Fibroblast of skin of back (primary cell): Measurements from ENCODE around the gene FOXF1. TPM values are rescaled to one million over a fixed set of nuclear protein-coding genes. Genes with fewer than 3 reads are reported as not detected.

ENCODE experiments used
- DNase-seq: peaks from one replicate; pipeline ENCODE4 v3.0.0-alpha.2; 2013
- polyA plus RNA-seq, 2 experiments: library from polyadenylated mRNA; unstranded; fragments of 120-200 nt; gene quantifications; one replicate each; pipeline ENCODE4 v1.2.1, GENCODE V29; 2013; ENCODE audit not compliant: insufficient read length in 2 of 2

FOXF1 gene
- polyA plus RNA-seq (2013, experiment 1 of 2; ENCODE audit: insufficient read length), result 0.12 TPM
- 0.14 TPM for polyA plus RNA-seq (2013, experiment 2 of 2; ENCODE audit: insufficient read length)

DNA sequence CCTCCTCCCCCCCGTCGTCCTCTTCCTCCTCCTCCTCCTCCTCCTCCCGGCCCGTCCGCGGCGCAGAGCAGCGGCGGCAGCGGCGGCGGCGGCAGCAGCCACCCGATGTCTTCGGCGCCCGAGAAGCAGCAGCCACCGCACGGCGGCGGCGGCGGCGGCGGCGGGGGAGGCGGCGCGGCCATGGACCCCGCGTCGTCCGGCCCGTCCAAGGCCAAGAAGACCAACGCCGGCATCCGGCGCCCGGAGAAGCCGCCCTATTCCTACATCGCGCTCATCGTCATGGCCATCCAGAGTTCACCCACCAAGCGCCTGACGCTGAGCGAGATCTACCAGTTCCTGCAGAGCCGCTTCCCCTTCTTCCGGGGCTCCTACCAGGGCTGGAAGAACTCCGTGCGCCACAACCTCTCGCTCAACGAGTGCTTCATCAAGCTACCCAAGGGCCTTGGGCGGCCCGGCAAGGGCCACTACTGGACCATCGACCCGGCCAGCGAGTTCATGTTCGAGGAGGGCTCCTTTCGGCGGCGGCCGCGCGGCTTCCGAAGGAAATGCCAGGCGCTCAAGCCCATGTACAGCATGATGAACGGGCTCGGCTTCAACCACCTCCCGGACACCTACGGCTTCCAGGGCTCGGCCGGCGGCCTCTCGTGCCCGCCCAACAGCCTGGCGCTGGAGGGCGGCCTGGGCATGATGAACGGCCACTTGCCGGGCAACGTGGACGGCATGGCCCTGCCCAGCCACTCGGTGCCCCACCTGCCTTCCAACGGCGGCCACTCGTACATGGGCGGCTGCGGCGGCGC, at the start of gene FOXF1:
TSS of gene FOXF1 (plus strand) at position 63 of the 797 bp plus-strand sequence. CDS start at position 106, 43 bp downstream.
- DNase-seq, result peak; percentile 28

DNA sequence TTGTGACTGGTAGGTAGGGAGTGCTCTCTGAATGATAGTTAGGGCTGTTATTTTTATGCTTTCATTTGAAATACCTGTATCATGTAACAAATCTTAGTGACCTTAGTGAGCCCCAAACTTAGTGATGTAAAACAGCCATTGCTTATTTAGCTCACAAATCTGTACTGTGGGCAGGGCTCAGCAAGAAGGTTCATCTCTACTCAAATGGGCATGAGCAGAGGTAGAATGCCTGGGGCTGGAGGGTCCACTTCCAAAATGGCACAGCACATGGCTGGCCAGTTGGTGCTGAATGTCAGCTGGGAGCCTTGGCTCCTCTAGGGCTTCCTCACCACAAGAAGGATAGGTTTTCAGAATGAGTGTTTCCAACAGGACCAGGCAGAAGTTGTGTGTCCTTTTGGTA, 49.3 kb upstream of the FOXF1 start:
- DNase-seq, result no peak

DNA sequence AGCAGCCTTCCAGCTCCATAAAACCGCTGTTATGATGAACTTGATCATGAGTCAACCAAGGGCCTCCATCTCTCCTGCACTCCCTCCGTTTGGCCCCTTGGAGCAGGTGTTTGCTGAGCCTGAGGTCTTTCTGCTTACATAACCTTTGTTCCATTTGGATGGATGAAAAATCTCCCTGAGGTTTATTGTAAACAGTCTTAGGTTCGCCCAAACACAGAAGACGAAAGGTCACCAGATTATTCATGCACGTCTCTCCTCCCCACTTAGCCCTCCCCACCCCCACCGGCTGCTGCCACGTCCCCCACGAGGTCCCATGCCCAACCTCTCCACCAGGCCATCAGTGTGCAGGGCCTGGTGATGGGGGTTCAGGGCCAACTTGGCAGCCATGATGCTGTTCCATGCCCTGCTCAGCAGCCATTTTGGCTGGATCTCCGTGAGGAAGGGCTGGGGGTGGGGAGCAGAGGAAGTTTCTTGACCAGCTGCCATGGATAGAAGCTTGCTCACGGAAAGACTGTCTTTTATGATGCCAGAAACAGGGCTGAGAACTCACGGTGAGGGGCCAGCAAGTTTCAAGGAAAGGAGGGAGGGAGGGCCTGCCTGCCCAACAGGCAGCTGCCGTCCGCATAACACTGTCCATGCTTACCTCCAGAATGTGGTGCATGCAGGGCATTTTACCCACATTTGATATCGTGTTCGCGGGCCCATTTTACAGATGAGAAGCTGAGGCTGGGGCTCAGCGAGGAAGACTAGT, 47.8 kb upstream of the FOXF1 start:
- DNase-seq, result no peak

DNA sequence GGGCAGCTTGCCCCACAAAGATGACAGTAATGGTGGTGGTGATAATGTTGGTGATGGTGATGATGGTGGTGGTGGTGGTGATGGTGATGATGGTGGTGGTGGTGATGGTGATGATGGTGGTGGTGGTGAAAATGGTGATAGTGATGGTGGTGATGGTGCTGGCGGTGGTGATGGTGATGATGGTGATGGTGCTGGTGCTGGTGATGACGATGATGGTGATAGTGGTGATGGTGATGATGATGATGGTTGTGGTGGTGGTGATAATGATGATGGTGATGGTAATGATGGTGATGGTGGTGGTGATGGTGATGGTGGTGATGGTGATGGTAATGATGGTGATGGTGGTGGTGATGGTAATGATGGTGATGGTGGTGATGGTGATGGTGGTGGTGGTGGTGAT, 46.3 kb upstream of the FOXF1 start:
- DNase-seq, result no peak

DNA sequence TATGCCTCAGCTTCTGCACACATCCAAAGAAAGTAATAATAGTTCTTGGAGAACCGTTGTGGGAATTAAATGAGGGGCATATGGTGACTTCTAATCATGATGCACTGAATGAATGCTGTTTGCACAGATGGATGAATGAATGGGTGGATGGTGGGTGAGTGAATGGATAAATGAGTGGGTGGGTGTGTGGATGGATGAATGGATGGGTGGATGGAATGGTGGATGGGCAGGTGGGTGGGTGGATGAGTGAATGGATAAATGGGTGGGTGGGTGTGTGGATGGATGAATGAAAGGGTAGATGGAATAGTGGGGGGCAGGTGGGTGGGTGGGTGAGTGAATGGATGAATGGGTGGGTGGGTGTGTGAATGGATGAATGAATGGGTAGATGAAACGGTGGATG, 44.9 kb upstream of the FOXF1 start:
- DNase-seq, result no peak

DNA sequence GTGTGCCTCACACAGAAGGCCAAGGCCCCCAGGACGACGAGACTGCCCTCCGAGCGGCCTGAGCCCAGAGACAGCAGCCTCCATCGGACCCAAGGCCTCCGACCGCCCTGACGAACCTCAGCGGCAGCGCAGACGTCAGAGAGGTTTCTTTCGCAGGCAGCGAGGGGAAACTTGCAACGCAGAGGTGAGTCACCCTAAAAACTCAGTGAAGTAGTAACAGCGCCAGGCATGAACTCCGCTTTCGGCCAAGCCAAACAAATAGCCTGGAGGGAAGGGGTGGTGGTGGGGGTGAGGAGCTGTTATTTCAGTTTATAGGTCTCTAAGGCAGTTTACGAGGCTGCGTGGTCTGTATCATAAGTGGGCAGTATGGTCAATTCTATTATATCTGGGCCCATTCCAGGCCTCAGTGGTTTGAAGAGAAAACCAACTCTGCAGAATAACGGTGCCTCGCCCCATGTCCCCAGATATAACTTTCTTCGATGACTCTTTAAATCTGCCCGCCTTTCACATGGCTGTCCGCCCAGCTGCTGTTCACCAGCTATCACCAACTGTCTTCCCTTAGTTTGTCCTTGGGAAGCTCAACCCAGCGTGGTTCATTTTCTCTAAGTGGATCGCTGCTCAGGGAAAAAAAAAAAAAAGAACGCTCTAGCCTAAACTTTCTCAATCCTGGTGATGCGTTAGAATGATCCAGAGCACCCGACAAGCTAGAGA, 43.5 kb upstream of the FOXF1 start:
- no peak for DNase-seq

DNA sequence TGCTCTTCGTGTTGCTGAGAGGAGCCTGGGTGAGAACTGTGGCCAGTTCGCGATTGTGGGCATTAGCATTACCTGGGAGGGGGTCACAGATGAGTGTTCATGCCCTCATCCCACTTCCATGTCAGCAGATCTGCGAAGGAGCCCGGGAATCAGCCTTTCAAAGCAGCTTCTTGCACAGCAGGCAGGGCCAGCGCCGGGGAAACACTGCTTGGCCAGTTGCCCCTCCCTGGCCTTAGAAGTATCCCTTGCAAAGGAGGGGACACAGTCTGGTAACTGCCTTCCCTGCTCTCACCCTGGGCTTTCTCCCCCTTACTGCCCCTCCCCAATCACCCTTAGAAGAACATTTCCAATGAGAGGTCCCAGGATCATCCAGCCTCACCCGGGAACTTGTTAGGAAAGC, 42.8 kb upstream of the FOXF1 start:
- no peak for DNase-seq

DNA sequence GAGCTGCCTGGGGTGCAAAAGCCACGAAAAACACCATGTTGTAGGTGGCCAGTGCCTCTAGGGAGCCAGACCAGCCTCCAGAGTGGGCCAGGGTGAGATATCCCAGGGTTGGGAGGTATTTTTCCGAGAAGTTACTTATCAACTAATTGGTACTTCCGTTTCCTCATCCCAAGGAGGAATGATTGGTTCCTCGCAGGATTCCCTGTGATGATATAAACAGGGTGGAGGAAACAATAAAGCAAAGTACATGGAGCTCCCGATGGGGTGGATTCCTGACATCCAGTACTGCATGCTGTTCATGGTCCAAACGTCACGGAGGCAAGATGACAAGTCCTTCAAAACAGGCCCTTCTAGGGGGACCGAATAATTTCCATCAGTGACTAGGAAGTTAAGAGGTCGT, 39.4 kb upstream of the FOXF1 start:
- no peak for DNase-seq

DNA sequence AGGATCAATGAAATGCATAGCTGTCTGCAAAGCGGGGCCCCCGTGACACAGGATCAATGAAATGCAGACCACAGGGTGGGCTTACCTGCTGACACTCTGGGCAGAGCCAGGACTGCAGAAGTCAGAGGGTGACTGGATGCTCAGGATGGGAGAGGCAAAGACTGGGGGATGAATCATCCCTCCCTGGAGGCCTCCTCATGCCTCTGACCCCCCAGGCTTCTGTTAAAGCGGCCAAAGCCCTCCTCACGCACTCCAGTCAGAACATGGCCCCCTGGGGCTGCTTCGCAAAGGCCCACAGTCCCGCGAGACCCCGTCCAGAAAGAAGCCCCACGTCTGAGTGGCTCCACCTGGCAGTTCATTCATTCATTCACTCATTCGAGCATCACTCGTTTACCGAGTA, 38.4 kb upstream of the FOXF1 start:
- no peak for DNase-seq

DNA sequence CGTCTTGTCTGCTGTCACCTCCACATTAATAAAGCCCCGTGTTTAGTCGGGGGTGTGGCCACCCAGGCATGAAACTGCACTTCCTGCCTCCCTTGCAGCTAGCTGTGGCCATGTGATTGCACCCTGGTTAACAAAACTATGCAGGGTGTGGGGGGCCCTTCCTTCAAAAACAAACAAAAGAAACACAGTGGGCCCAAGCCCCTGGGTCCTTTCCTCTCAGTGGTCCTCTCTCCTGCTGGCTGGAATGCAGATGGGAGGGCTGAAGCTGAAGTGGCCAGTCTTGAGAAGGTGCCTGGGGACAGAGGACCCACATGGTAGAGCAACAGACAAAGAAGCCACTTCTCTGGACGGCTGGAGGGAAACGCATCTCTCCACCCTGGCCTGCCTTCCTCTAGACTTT, 38.0 kb upstream of the FOXF1 start:
- DNase-seq, result no peak

DNA sequence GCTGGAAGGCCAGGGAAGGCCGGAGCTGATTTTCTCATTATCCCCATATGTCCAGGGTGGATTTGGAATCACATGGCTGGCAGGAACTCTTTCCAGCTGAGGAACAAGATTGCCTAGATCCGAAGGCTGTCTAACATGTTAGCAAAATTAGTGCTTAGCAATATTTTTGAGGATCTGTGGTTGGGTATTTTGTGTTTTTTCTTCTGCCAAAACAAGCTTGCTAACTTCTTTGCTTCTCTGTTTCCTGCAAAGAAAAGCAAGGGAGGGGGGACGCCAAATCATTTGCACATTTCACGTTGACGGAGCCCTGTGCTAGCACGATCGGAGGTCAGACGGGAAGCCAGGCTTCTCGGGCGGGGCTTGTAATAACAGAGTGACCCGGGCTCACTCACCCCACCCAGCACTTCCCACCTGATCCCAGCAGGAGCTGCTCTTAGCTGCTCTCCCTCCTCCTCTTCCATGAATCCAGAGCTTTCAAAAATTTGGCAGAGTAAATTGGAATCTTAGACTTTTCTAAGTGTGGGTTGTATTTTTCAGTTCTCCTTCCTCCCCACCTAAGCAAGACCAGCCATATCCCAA, 33.3 kb upstream of the FOXF1 start:
- DNase-seq, result no peak

DNA sequence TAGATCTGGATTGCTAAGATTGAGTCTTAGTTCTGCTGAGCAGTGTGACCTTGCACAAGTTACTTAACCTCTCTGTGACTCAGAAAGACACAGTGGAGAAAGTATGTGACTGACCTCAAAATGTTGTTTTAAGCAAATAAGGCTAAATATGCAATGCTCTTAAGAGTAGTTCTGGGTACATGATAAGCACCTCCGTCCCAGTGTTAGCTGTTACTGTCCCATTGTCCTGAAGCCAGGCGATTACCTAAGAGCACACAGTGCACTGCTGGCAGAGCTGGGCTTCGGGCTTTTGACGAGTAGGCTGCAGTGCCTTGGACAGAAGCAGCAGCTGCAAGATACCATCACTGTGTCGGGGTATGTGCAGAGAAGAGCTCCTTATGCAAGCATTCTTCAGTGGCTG, 32.7 kb upstream of the FOXF1 start:
- DNase-seq, result no peak

DNA sequence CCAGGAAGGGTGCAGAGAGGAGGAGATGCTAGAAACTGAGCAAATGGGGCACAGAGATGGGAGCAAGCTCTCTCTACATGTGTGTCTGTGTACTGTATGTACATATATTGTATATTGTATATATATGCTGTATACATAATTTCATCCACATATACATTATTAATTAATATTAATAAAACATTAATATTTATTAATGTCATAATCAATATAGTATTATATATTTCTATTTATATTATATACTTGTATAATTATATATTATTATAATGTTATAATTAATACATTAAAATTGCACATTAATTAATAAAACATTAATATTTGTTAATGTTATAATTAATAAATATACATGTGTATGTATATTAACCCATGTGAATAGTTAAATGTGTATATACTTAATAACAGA, 31.5 kb upstream of the FOXF1 start:
- no peak for DNase-seq

DNA sequence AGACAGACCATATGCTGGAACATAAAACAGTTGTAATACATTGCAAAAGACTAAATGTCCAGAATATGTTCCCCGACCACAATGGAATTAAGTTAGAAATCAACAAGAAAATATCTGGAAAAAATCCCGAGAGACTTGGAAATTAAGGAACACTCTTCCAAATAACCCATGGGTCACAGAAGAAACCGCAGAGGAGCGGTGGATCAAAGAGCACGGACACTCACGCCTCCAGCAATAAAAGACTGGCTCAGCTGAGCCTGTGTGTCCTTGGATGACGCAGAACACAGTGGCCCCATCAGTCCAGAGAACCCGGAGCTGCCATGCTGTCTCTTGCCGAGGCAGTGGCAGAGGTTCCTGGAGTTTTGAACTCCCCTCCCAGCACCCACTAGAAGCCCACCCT, 30.9 kb upstream of the FOXF1 start:
- no peak for DNase-seq

DNA sequence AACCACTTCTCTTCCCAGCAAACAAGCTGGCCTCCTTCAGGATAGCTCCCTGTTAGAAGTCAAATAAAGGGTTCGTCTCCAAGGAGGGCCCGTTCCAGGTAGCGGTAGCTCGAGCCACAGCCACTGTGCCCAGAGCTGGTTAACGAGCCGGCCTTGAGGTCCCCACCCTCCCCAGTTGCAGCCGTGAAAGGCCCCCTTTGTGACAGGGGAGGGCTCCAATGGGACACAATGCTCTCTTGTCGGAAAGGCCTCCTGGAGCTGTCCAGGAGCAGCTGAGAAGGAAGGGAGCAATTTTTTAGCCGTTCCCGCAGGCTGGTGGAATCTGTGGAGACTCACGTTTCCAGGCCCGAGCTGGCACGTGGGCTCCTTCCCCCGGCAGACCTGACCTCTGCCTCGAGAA, 29.9 kb upstream of the FOXF1 start:
- no peak for DNase-seq

DNA sequence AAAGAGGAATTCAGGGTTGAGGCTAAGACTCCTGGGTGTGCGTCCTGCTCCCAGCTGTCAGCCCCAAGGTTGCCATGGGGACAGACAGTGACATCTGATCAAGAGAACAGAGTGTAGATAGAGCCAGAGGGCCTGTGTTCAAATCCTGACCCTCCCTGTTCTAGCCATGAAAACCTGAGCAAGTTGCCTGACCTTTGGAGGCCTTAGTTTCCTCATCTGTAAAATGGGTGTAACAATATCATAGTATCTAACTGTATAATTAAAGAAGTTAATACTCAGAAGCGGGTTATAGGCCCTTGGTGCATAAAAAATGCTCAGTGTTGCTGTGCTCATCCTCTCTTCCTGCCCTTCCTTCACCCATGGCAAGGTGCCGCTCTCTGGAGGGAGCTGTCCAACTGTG, 28.7 kb upstream of the FOXF1 start:
- DNase-seq, result no peak

DNA sequence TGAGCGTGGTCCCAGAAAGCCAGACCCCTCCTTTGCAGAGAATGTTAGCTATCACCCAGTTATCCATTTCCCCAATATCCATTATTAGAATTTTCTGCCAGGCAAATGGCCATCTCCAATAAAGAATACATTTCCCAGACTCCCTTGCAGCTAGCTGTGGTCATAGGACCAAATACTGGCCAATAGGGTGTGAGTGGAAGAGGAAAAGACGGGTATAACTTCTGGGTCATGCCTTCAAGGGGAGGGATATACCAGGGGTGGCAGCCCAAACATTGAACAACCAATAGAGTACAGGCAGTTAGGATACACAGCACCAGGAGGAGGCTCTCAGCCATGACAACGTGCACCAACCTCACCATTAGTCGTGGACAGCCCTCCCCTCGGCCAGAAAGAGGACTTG, 26.1 kb upstream of the FOXF1 start:
- DNase-seq, result no peak

DNA sequence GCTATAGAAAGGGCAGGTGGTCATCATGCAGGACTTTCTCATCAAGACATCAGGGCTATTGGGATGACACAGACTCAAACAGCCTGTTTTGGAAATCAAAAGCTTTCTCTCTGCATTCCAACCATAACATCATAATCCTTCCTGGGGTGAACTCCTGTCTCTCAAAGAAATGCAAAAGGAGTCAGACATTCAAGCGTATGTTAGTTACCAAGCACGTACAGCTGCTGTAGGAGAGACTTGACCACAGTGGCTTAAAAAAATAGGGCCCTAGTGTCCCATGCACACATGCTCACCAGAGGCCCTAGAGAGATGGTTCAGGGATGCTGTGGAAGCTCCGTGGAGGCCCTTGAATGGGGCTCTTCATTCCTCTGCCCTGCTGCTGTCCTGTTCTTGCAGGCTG, 24.6 kb upstream of the FOXF1 start:
- no peak for DNase-seq

DNA sequence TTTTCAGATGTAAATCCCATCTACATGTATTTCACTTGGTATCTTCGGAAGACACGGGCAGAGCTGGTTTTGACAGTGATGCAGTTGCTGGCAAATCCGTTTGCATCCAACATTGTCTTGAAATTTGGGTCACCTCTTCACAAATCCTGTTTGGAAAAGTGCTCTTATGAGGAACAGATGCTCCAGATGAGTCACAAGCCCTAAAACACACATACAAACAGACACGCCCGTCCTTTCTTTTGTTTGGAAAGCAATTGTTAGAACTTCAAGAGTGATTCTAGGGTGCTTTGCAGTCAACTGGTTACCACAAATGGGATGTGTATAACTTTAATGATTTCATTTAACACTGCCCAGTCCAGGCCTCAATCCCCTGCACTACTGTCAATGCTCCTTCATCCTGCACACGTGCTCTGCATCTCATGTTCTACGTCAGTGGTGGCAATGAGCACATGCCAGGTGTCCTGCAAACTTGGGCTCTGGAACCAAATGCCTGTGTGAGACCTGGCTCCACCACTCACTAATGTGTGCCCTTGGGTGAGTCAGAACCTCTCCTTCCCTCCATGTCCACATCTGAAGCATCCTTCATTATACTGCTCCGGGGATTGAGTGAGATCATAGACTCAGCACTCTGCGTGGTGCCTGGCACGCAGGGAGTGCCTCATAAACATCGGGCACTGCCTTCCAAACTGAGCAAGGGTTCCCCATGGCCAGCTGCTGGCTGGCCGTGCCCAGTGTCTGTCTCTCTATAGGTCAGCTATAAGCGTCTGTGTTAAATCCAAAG, 19.3 kb upstream of the FOXF1 start:
- no peak for DNase-seq

DNA sequence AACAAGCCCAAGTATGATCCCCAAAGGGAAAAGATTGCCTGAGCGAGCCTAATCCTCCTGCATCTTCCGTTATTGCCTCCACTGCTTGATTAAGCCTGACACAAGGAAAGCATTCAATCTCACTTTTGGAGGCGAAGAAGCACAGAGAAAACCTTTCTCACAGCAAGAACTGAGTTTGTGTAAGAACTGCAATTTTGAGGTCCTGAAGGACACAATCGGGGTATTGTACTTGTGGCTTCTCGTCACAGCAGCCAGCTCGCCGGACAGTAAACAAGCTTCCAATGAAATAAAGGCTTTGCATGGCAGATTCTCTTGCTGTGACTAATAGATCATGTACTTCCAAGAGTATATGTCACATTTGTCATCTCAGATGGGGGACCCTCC, 18.7 kb upstream of the FOXF1 start:
- no peak for DNase-seq

DNA sequence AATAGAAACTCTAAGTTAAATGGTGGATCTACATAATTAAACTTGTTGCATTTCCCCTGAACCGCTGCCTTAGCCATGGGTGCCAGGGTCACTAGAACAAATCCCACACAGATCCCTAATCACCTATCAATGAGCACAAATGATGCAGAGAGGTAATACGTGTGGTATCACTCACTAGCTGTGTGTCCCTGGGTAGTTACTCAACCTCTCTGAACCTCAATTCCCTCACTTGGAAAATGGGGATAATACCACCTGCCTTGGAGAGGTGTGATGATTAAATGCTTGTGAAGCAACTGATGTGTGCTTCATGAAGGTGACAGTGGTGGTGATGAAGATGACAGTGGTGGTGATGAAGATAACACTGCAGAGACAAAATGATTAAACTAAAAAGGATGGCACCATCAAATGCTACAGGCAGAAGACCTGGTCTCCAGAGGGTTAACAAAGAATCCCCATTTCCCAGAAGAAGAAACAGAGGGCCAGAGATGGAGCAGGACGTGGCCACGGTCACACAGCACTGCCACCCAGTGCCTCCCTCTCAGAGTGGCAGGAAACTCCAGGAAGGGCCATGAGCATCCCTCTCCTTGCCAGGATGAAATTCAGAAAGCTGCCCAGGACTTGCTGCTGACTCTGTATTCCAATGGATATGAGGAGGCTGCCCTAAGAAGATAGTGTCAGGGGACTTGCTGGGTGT, 17.9 kb upstream of the FOXF1 start:
- no peak for DNase-seq
